Right kidney (tissue), 1 donor: ENCODE results near the gene BAK1.
A peak's percentile ranks its signal among the peaks of the same experiment; 100 is the strongest.
"Not testable (repeated sequence)": the region's sequence is repeated elsewhere in the genome, so short reads cannot be mapped to it uniquely, and the experiment has no call there.

Experiments used
- DNase-seq: peaks from one replicate; pipeline ENCODE4 v3.0.0-alpha.2; 2016

Gene BAK1

GRCh38 chr6:33587529-33587928 lies 7.5 kb upstream of the BAK1 start:
- no peak for DNase-seq

- no peak for DNase-seq
Measured at GRCh38 chr6:33586108-33586640, 6.1 kb upstream of the BAK1 start.

GRCh38 chr6:33585403-33586107 lies 5.5 kb upstream of the BAK1 start:
- peak; percentile 80 for DNase-seq

- DNase-seq: no peak
Measured at GRCh38 chr6:33584700-33585402, 4.8 kb upstream of the BAK1 start.

GRCh38 chr6:33583591-33584155 lies 3.6 kb upstream of the BAK1 start:
- no peak for DNase-seq

- DNase-seq: no peak
Measured at GRCh38 chr6:33581186-33581585, 1.1 kb upstream of the BAK1 start.

- DNase-seq: no peak
Measured at GRCh38 chr6:33578588-33579011, 1.5 kb downstream of the BAK1 start.

GRCh38 chr6:33578164-33578563 lies 1.9 kb downstream of the BAK1 start:
- DNase-seq: no peak

- DNase-seq: no peak
Measured at GRCh38 chr6:33577718-33578117, 2.4 kb downstream of the BAK1 start.

- no peak for DNase-seq
Measured at GRCh38 chr6:33577106-33577535, 3.0 kb downstream of the BAK1 start.

GRCh38 chr6:33576668-33577067 lies 3.4 kb downstream of the BAK1 start:
- no peak for DNase-seq

GRCh38 chr6:33575211-33575610 lies 4.9 kb downstream of the BAK1 start:
- DNase-seq: no peak

- DNase-seq: no peak
Measured at GRCh38 chr6:33571637-33572316, 8.3 kb downstream of the BAK1 start.

- DNase-seq: peak; percentile 83
Measured at GRCh38 chr6:33570806-33571636, 9.1 kb downstream of the BAK1 start.

- no peak for DNase-seq
Measured at GRCh38 chr6:33568826-33569570, 11.1 kb downstream of the BAK1 start.

- DNase-seq: no peak
Measured at GRCh38 chr6:33567836-33568235, 12.2 kb downstream of the BAK1 start.

GRCh38 chr6:33566182-33567084 lies 13.6 kb downstream of the BAK1 start:
- DNase-seq: no peak

GRCh38 chr6:33558801-33559200 lies 21.3 kb downstream of the BAK1 start:
- DNase-seq: no peak

- DNase-seq: no peak
Measured at GRCh38 chr6:33557376-33557775, 22.7 kb downstream of the BAK1 start.

- not testable (repeated sequence) for DNase-seq
Measured at GRCh38 chr6:33552883-33553282, 27.2 kb downstream of the BAK1 start.
